GM23338 (cell line): Measurements from ENCODE around the gene SLC35G1.

Experiments
- CREB1 ChIP-seq: fragments of 250-450 bp; sonication (Bioruptor Pico); IDR thresholded peaks from 2 replicates; pipeline ENCODE4 v1.5.0; 2020; ENCODE audit warnings: low read depth, mild to moderate bottlenecking, moderate library complexity
- EZH2 ChIP-seq: fragments of 200-600 bp; sonication (generic); IDR thresholded peaks from one replicate; pipeline ENCODE4 v1.8.0; 2017; ENCODE audit warnings: antibody characterized with exemption, mild to moderate bottlenecking, low read depth; ENCODE audit not compliant: unreplicated experiment
- EZH2phosphoT487 ChIP-seq: fragments of 200-600 bp; sonication (generic); IDR thresholded peaks from one replicate; pipeline ENCODE4 v1.8.1; 2018; ENCODE audit warnings: antibody characterized with exemption; ENCODE audit not compliant: unreplicated experiment
- JUNB ChIP-seq: IDR thresholded peaks from one replicate; pipeline ENCODE4 v1.6.1; 2016; ENCODE audit warnings: antibody characterized with exemption; ENCODE audit not compliant: unreplicated experiment
- POLR2AphosphoS5 ChIP-seq: IDR thresholded peaks from 2 replicates; pipeline ENCODE4 v1.6.1; 2016; ENCODE audit warnings: antibody characterized with exemption, low read depth
- STAT1 ChIP-seq: IDR thresholded peaks from one replicate; pipeline ENCODE4 v1.6.1; 2016; ENCODE audit warnings: antibody characterized with exemption; ENCODE audit not compliant: unreplicated experiment
- ZNF114 ChIP-seq: fragments of 250-450 bp; sonication (Bioruptor Pico); IDR thresholded peaks from 2 replicates; pipeline ENCODE4 v1.5.0; 2020; ENCODE audit warnings: mild to moderate bottlenecking, moderate library complexity
- ZNF331 ChIP-seq: fragments of 250-450 bp; sonication (Bioruptor Pico); IDR thresholded peaks from 2 replicates; pipeline ENCODE4 v1.5.0; 2020; ENCODE audit warnings: low read depth, mild to moderate bottlenecking, moderate library complexity
- TF ChIP-seq, protein P1 (sequence below), 2 experiments: fragments of 200-600 bp in 1 of 2; sonication (generic) in 1 of 2; conservative IDR thresholded peaks; 2 replicates each; pipeline versions ENCODE4 v1.5.1 to v1.6.1; 2016 to 2017; ENCODE audit warnings: antibody characterized with exemption in 2 of 2, low read depth in 2 of 2, mild to moderate bottlenecking in 2 of 2, moderate library complexity in 1 of 2
- TF ChIP-seq, protein P2 (sequence below): IDR thresholded peaks from one replicate; pipeline ENCODE4 v1.6.1; 2018; ENCODE audit warnings: antibody characterized with exemption; ENCODE audit not compliant: unreplicated experiment

DNA sequence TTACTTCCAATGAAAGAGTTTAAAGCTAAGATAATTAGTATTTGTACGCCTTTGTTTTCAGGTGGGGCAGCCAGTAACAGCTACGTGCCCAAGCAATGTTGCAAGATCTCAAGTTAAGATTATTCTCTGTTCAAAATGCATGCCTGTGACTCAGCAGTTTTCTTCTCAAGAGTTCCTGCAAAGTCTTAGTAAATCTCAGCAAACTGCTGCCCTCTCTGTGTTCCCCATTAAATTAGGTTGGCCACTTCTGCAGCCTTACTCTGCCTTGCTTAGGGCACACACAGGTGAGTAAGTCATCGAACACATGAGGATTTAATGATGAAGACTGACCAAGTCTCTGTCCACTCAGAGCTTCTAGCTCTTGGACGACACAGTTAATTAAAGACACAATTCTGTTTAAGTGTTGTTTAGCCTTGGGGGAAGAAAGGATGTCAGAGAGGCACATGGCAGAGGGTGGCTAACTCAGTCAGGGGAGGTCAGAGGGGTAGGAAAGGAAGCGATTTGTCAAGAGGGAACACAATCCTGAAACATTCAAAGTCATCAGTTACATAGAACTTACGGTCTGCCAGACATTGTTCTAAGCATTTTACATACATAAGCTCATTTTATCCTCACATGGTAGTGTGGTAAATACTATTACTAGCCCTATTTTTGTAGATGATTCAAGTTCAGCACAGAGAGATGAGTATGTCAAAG lies 20.2 kb upstream of the SLC35G1 start:
- TF ChIP-seq EZH2 (no peak), STAT1 (no peak), CREB1 (no peak), POLR2AphosphoS5 (no peak), EZH2phosphoT487 (no peak), JUNB (no peak), ZNF331 (no peak), ZNF114 (CRISPR knock-in tag) (no peak)
- TF ChIP-seq, protein P1, sequence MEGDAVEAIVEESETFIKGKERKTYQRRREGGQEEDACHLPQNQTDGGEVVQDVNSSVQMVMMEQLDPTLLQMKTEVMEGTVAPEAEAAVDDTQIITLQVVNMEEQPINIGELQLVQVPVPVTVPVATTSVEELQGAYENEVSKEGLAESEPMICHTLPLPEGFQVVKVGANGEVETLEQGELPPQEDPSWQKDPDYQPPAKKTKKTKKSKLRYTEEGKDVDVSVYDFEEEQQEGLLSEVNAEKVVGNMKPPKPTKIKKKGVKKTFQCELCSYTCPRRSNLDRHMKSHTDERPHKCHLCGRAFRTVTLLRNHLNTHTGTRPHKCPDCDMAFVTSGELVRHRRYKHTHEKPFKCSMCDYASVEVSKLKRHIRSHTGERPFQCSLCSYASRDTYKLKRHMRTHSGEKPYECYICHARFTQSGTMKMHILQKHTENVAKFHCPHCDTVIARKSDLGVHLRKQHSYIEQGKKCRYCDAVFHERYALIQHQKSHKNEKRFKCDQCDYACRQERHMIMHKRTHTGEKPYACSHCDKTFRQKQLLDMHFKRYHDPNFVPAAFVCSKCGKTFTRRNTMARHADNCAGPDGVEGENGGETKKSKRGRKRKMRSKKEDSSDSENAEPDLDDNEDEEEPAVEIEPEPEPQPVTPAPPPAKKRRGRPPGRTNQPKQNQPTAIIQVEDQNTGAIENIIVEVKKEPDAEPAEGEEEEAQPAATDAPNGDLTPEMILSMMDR (conservative IDR thresholded peaks at IDR 0.05; ENCODE audit: low read depth in 2 of 2): no peak
- TF ChIP-seq, protein P2, sequence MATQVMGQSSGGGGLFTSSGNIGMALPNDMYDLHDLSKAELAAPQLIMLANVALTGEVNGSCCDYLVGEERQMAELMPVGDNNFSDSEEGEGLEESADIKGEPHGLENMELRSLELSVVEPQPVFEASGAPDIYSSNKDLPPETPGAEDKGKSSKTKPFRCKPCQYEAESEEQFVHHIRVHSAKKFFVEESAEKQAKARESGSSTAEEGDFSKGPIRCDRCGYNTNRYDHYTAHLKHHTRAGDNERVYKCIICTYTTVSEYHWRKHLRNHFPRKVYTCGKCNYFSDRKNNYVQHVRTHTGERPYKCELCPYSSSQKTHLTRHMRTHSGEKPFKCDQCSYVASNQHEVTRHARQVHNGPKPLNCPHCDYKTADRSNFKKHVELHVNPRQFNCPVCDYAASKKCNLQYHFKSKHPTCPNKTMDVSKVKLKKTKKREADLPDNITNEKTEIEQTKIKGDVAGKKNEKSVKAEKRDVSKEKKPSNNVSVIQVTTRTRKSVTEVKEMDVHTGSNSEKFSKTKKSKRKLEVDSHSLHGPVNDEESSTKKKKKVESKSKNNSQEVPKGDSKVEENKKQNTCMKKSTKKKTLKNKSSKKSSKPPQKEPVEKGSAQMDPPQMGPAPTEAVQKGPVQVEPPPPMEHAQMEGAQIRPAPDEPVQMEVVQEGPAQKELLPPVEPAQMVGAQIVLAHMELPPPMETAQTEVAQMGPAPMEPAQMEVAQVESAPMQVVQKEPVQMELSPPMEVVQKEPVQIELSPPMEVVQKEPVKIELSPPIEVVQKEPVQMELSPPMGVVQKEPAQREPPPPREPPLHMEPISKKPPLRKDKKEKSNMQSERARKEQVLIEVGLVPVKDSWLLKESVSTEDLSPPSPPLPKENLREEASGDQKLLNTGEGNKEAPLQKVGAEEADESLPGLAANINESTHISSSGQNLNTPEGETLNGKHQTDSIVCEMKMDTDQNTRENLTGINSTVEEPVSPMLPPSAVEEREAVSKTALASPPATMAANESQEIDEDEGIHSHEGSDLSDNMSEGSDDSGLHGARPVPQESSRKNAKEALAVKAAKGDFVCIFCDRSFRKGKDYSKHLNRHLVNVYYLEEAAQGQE: no peak
